Rectal smooth muscle tissue (tissue), 1 donor: ENCODE data around the gene LEP.

Experiments
- H3K27ac ChIP-seq: one replicate; pipeline ENCODE4 v1.7.0; 2013; ENCODE audit warnings: low read depth, low read length, inconsistent platforms
- H3K27me3 ChIP-seq: one replicate; pipeline ENCODE4 v1.7.0; 2013; ENCODE audit warnings: low read length; ENCODE audit not compliant: control insufficient read depth, insufficient read depth
- H3K36me3 ChIP-seq: one replicate; pipeline ENCODE4 v1.7.0; 2013; ENCODE audit warnings: low read length; ENCODE audit not compliant: control insufficient read depth, insufficient read depth
- H3K4me1 ChIP-seq: one replicate; pipeline ENCODE4 v1.7.0; 2013; ENCODE audit warnings: low read length; ENCODE audit not compliant: control insufficient read depth, insufficient read depth
- H3K4me3 ChIP-seq: one replicate; pipeline ENCODE4 v1.7.0; 2013; ENCODE audit warnings: low read length
- H3K9ac ChIP-seq: one replicate; pipeline ENCODE4 v1.7.0; 2013; ENCODE audit warnings: low read length

Gene LEP

DNA sequence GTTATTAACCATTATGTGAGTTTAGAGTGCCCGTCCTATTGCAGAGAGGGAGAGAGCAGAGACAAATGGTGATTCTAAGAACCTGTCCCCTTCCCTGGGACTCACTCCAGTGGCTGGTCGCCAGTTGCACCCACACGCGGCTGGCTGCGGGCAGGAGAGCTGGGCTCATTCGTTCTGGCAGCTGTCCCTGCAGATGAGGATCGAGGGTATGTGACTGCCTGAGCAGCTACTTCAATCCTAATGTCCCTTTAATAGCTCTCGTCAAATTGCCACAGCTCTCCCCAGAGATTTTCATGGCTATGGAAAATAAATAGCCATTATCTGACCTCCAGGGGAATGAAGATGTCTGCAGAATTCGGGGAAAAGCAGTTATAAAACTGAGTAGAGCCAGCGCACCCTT is 61.1 kb downstream of the LEP start:
- Histone ChIP-seq H3K27ac (no peak overlapping the region), H3K27me3 (no peaks in the 10 kb centered on the region), H3K4me1 (peaks cover 2% of the 10 kb centered on the region), H3K4me3 (no peak overlapping the region), H3K36me3 (peaks cover 7% of the 10 kb centered on the region), H3K9ac (no peak overlapping the region)

- no peak overlapping the region for H3K27ac ChIP-seq
- H3K36me3 ChIP-seq, result peaks cover 10% of the 10 kb centered on the region
- H3K4me1 ChIP-seq, result peaks cover 2% of the 10 kb centered on the region
- H3K4me3 ChIP-seq, result no peak overlapping the region
- no peaks in the 10 kb centered on the region for H3K27me3 ChIP-seq
- H3K9ac ChIP-seq, result no peak overlapping the region
Measured at GRCh38 chr7:128303133-128303532, 62.1 kb downstream of the LEP start.

DNA sequence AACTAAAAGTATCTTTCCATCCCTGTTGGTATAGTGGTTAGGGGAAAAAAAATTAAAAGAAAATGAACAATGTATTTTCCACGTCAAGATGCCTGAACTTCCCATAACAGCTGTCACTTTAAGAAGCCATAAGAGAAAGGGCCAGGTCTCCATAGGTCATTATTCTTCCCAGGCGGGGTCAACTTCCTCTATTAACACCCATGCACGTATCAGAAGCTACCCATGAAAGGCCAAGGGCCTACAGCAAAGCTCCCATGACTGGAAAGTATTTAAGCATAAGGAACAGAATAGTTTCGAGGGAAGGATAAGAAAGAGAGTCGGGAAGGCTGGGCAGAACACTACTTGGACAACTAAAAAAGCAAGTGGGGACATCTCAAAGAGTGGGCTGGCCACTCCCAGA is 62.6 kb downstream of the LEP start:
- no peak overlapping the region for H3K27ac ChIP-seq
- no peak overlapping the region for H3K4me3 ChIP-seq
- H3K27me3 ChIP-seq, result no peaks in the 10 kb centered on the region
- H3K9ac ChIP-seq, result no peak overlapping the region
- H3K4me1 ChIP-seq, result peaks cover 2% of the 10 kb centered on the region
- peaks cover 13% of the 10 kb centered on the region for H3K36me3 ChIP-seq

DNA sequence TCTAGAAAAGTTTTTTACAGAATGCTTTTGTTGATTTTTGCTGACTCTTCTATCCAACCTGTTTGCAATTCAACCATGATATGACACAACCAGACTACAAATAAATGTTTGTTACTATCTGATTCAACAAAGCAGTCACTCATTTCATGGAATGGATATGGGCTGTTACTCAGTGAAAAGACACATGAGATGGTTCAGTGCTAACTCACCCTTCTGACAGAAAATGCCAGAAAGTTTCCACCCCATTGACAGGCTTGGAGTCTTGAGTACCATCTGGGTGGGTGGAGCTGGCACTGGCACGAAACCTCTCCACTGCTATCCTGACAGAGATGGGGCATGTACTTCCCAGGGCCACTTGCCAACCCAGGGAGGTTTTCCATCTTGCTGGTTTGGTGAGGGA is 63.1 kb downstream of the LEP start:
- Histone ChIP-seq H3K27me3 (no peaks in the 10 kb centered on the region), H3K27ac (no peak overlapping the region), H3K9ac (no peak overlapping the region), H3K36me3 (peaks cover 15% of the 10 kb centered on the region), H3K4me1 (peaks cover 2% of the 10 kb centered on the region), H3K4me3 (no peak overlapping the region)

DNA sequence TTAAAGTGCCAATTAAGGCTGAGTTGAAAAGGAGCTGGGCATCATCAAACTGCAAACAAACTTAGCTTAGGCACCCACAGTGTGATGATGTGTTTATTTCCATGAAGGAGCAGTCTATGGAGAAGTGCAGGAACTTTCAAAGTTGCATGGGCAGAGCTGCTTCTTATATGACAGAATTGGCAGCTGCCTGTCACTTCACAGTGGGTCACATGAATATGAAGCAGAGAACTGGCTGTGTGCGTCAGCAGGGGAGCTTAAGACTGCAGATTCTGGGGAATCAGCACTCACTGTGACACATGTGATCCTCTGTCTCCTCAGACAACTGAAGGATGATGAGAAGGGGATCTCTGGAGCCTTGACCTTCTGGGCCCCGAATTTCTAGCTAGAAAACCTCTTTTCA is 66.0 kb downstream of the LEP start:
- H3K9ac ChIP-seq, result no peak overlapping the region
- peaks cover 2% of the 10 kb centered on the region for H3K4me1 ChIP-seq
- H3K36me3 ChIP-seq, result peaks cover 24% of the 10 kb centered on the region
- H3K27me3 ChIP-seq, result no peaks in the 10 kb centered on the region
- no peak overlapping the region for H3K27ac ChIP-seq
- no peak overlapping the region for H3K4me3 ChIP-seq
